MCF 10A (cell line): ENCODE measurements around the gene MBD3L1. TPM values are rescaled to one million over a fixed set of nuclear protein-coding genes. Genes with fewer than 3 reads are reported as not detected.

Experiments
- BruUV-seq: library from RNA; stranded (reverse); fragments of 400-500 nt; replicated peaks from 2 replicates; lab custom pipeline; 2021; lab: Mats Ljungman, UMichigan
- CTCF ChIA-PET: fragments of 300-600 bp; sonication (Branson Sonifier 250); formaldehyde crosslinking; extraction: SDS; loops from one replicate; lab custom pipeline; 2021; ENCODE audit warnings: antibody characterized with exemption, inconsistent platforms; lab: Yijun Ruan, JAX
- POLR2A ChIA-PET: fragments of 300-600, 350-650 bp; sonication (Branson Sonifier 250); formaldehyde crosslinking; extraction: SDS; loops from one replicate; lab custom pipeline; 2020; ENCODE audit warnings: antibody characterized with exemption, inconsistent platforms; lab: Yijun Ruan, JAX
- DNase-seq: peaks from one replicate; pipeline ENCODE4 v3.0.0-alpha.2; 2018; ENCODE audit not compliant: unreplicated experiment
- H3K27ac Mint-ChIP-seq: one replicate; pipeline ENCODE4 v1.8.0; 2022; ENCODE audit warnings: mild to moderate bottlenecking, low read depth, mixed read lengths; ENCODE audit not compliant: unreplicated experiment
- H3K27me3 Mint-ChIP-seq: one replicate; pipeline ENCODE4 v1.8.0; 2022; ENCODE audit warnings: mixed read lengths; ENCODE audit not compliant: insufficient read depth, unreplicated experiment
- H3K36me3 Mint-ChIP-seq: one replicate; pipeline ENCODE4 v1.8.0; 2022; ENCODE audit warnings: mild to moderate bottlenecking, moderate library complexity, mixed read lengths; ENCODE audit not compliant: insufficient read depth, unreplicated experiment
- H3K4me1 Mint-ChIP-seq: one replicate; pipeline ENCODE4 v1.8.0; 2022; ENCODE audit warnings: mixed read lengths; ENCODE audit not compliant: insufficient read depth, unreplicated experiment
- H3K4me3 Mint-ChIP-seq: one replicate; pipeline ENCODE4 v1.8.0; 2022; ENCODE audit warnings: mild to moderate bottlenecking, moderate library complexity, mixed read lengths; ENCODE audit not compliant: unreplicated experiment
- H3K9me3 Mint-ChIP-seq: one replicate; pipeline ENCODE4 v1.8.0; 2022; ENCODE audit warnings: mixed read lengths; ENCODE audit not compliant: unreplicated experiment
- intact Hi-C: fragments of 100-400 bp; cut with micrococcal nuclease; formaldehyde crosslinking; loops from 2 replicates; pipeline ENCODE4 v1.14.1; 2022
- total RNA-seq: library from RNA; stranded (reverse); gene quantifications from 2 replicates; pipeline ENCODE4 v1.2.3, GENCODE V29; 2022
- TF ChIP-seq, protein P1 (sequence below): fragments of 200-600 bp; IDR thresholded peaks from one replicate; pipeline ENCODE4 v1.8.0; 2022; ENCODE audit warnings: antibody characterized with exemption, mild to moderate bottlenecking; ENCODE audit not compliant: unreplicated experiment

Gene MBD3L1
- total RNA-seq, 1 experiment from 2014 or later = not detected

DNA sequence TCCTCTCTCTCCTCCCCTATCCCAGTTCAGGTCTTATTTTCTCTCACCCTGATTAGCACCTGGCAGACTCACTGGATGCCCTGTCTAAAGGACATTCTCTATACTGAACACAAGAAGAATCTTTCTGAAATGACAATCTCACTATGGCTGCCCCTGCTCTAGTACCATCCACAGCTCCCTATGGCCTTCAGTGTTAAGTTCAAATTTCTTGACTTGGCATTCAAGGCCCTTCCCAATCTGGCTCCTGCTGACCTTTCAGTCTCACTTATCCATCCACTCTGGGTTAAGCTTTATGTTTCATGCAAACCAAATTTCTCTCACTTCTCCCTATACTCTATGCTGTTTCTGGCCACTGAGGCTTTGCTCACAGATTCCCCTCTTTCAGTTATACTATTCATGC lies 34.2 kb downstream of the MBD3L1 start:
- Mint-ChIP-seq H3K36me3 (no peaks in the 10 kb centered on the region), H3K9me3 (peaks cover 7% of the 10 kb centered on the region), H3K27ac (no peak overlapping the region), H3K27me3 (no peaks in the 10 kb centered on the region), H3K4me3 (no peak overlapping the region), H3K4me1 (no peaks in the 10 kb centered on the region)
- intact Hi-C loops = no loop called here
- no TSS peak for BruUV-seq
- TF ChIP-seq, protein P1, sequence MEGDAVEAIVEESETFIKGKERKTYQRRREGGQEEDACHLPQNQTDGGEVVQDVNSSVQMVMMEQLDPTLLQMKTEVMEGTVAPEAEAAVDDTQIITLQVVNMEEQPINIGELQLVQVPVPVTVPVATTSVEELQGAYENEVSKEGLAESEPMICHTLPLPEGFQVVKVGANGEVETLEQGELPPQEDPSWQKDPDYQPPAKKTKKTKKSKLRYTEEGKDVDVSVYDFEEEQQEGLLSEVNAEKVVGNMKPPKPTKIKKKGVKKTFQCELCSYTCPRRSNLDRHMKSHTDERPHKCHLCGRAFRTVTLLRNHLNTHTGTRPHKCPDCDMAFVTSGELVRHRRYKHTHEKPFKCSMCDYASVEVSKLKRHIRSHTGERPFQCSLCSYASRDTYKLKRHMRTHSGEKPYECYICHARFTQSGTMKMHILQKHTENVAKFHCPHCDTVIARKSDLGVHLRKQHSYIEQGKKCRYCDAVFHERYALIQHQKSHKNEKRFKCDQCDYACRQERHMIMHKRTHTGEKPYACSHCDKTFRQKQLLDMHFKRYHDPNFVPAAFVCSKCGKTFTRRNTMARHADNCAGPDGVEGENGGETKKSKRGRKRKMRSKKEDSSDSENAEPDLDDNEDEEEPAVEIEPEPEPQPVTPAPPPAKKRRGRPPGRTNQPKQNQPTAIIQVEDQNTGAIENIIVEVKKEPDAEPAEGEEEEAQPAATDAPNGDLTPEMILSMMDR = no peak
- ChIA-PET POLR2A (interaction anchor here (0.9 kb wide), 1 partner anchor 73 kb away, joined by 3 read pairs; no protein-coding TSS in a partner anchor), CTCF (interaction anchor here (0.6 to 0.7 kb wide), 2 partner anchors 15 to 58 kb away, joined by 4 to 5 read pairs; no protein-coding TSS in a partner anchor)
- DNase-seq = no peak

DNA sequence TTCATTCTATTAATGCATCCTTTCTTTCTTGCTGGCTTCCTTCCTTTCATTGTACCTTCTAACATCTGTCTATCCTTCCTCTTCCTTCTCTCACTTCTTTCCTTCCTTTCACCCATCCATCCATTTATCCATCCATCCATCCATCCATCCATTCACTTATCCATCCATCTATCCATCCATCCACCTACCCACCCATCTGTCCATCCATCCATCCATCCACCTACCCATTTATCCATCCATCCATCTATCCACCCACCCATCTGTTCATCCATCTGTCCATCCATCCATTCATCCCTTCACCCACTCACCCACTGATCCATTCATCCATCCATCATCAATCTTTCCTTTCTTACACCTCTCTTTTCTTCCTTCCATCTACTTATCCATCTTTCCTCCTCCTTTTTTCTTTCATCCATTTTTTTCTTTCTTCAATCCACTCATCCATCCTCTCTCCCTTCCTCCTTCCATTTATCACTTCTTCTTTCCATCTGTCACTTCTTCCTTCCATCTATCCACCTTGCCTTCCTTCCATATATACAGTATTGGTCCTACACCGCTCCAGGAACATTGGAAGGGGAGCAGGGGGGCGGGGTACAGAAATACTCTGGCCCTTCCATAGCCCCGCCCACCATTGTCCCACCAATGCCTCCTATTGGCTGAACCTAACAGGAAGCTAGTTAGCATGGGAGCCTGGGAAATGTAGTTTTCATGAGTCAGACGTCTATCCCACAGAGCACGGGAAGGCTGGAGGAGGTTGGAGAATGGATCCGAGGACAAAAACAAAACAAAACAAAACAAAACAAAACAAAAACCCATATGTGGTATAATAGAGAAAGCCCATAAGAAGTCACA lies 45.9 kb downstream of the MBD3L1 start:
- H3K4me3 Mint-ChIP-seq = no peak overlapping the region
- no peak overlapping the region for H3K27ac Mint-ChIP-seq
- intact Hi-C loops = no loop called here
- POLR2A ChIA-PET = no interaction called here
- BruUV-seq = no TSS peak
- H3K36me3 Mint-ChIP-seq = peaks cover 4% of the 10 kb centered on the region
- CTCF ChIA-PET = no interaction called here
- TF ChIP-seq, protein P1 = no peak
- no peaks in the 10 kb centered on the region for H3K4me1 Mint-ChIP-seq
- DNase-seq = no peak
- H3K27me3 Mint-ChIP-seq = no peaks in the 10 kb centered on the region
- H3K9me3 Mint-ChIP-seq = peaks cover 41% of the 10 kb centered on the region

DNA sequence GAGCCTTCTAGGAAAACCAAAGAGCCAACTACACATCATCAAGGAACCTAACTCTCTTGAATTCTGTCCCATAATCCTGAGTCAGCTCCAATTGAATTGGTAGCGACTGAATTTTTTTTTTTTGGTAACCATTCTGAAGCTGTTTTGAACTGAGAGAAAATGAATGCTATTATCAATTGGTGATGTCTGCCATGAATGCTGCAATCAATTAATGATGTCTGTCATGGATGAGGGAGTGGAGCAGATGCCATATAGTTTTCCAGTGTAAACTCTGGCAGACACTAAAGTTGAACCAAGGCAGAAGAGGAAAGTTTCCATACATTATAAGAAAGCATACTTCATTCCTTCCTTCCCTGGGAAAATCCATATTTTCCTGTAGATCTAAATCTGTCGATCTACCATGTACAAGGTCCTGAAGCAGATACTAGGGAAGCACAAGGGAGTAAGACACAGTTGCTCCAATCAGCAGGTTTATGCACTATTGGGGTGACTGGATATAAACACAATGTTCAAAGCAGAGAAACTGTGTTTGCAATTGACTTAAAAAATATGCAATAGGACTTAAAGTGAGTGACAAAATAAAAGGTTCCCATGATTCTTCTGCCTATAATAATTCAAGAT lies 48.8 kb downstream of the MBD3L1 start:
- Mint-ChIP-seq H3K27ac (no peak overlapping the region), H3K36me3 (no peaks in the 10 kb centered on the region), H3K27me3 (no peaks in the 10 kb centered on the region), H3K4me1 (no peaks in the 10 kb centered on the region), H3K9me3 (peaks cover 32% of the 10 kb centered on the region), H3K4me3 (no peak overlapping the region)
- no TSS peak for BruUV-seq
- CTCF ChIA-PET = no interaction called here
- intact Hi-C loops = no loop called here
- TF ChIP-seq, protein P1 = no peak
- POLR2A ChIA-PET = no interaction called here
- DNase-seq = no peak

DNA sequence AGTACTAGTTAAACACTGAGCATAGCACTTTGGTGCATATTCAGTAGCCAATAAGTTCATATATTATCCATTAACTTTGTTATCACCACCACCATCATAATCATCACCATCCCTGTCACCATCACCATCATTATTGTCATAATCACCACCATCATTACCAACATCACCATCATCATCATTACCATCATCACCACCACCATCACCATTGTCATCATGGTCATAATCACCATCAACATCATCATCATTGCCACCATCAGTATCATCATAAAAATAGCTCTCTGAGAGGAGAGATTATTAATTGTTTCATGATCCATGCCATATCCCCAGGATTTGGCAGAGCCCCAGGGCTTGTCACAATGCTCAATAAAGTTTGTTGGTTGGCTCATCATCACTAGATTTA lies 49.3 kb downstream of the MBD3L1 start:
- H3K4me1 Mint-ChIP-seq = no peaks in the 10 kb centered on the region
- H3K4me3 Mint-ChIP-seq = no peak overlapping the region
- TF ChIP-seq, protein P1 = no peak
- BruUV-seq = no TSS peak
- POLR2A ChIA-PET = interaction anchor here (0.6 kb wide), 1 partner anchor 24 kb away, joined by 4 read pairs; no protein-coding TSS in a partner anchor
- intact Hi-C loops = no loop called here
- H3K27me3 Mint-ChIP-seq = no peaks in the 10 kb centered on the region
- no peaks in the 10 kb centered on the region for H3K36me3 Mint-ChIP-seq
- H3K9me3 Mint-ChIP-seq = peaks cover 32% of the 10 kb centered on the region
- CTCF ChIA-PET = interaction anchor here (0.5 to 0.6 kb wide), 2 partner anchors 104 to 223 kb away, joined by 3 read pairs; no protein-coding TSS in a partner anchor
- no peak overlapping the region for H3K27ac Mint-ChIP-seq
- no peak for DNase-seq
